ENCODE data around the gene SNAI3. TPM values are rescaled to one million over a fixed set of nuclear protein-coding genes. Genes with fewer than 3 reads are reported as not detected.

Gene SNAI3
- total RNA-seq, 1 experiment from 2014 or later = 9.1 TPM

- TF ChIP-seq ATF2 (CRISPR knock-in tag; IDR thresholded peaks at IDR 0.05; ENCODE audit: borderline replicate concordance, low read depth) (no peak), ZBTB21 (CRISPR knock-in tag; IDR thresholded peaks at IDR 0.05; ENCODE audit: borderline replicate concordance) (no peak), ZSCAN18 (CRISPR knock-in tag; IDR thresholded peaks at IDR 0.05) (no peak), IRF1 (CRISPR knock-in tag; IDR thresholded peaks at IDR 0.05) (no peak), TCF7 (CRISPR knock-in tag; IDR thresholded peaks at IDR 0.05; ENCODE audit: low read depth) (no peak), ZNF281 (CRISPR knock-in tag; IDR thresholded peaks at IDR 0.05) (no peak)
Observed at GRCh38 chr16:88646345-88647034, 39.8 kb downstream of the SNAI3 start (continued).

GRCh38 chr16:88645941-88646340, 40.4 kb downstream of the SNAI3 start:
- Mint-ChIP-seq H3K27ac (no peak overlapping the region), H3K9me3 (no peaks in the 10 kb centered on the region), H3K4me3 (no peak overlapping the region), H3K27me3 (ENCODE audit: low read depth) (peaks cover 4% of the 10 kb centered on the region; the same call in 1 of the 2 replicates), H3K4me1 (peaks cover 5% of the 10 kb centered on the region), H3K36me3 (peaks cover 3% of the 10 kb centered on the region)
- no peak for TF ChIP-seq MYBL2 (CRISPR knock-in tag; IDR thresholded peaks at IDR 0.05)
- no peak for TF ChIP-seq STAT6 (CRISPR knock-in tag; conservative IDR thresholded peaks at IDR 0.05; ENCODE audit: low read depth)
- TF ChIP-seq TEAD1 (CRISPR knock-in tag; IDR thresholded peaks at IDR 0.05) = no peak
- no peak for TF ChIP-seq ZNF317 (CRISPR knock-in tag; IDR thresholded peaks at IDR 0.05; ENCODE audit: borderline replicate concordance, low read depth)
- TF ChIP-seq SP1 (CRISPR knock-in tag; conservative IDR thresholded peaks at IDR 0.05) = no peak
- TF ChIP-seq PRRX2 (CRISPR knock-in tag; IDR thresholded peaks at IDR 0.05) = no peak
- TF ChIP-seq MLX (CRISPR knock-in tag; IDR thresholded peaks at IDR 0.05) = no peak
- DNase-seq (ENCODE audit: low spot score) = no peak
- POLR2A ChIA-PET = no interaction called here
- ATAC-seq = no peak
- CTCF ChIA-PET = interaction anchor here (1.9 kb wide), 1 partner anchor 8 kb away, joined by 4 read pairs; the partner anchor contains the start of gene IL17C
